Endothelial cell of umbilical vein (primary cell): ENCODE data around the gene LRCH1. TPM values are rescaled to one million over a fixed set of nuclear protein-coding genes. Genes with fewer than 3 reads are reported as not detected.

Experiments
- BruUV-seq: library from RNA; stranded (reverse); fragments of 400-500 nt; replicated peaks from 2 replicates; lab custom pipeline; 2021; lab: Mats Ljungman, UMichigan
- CTCF ChIA-PET: fragments of 300-600, 350-600 bp; sonication (Branson Sonifier 250); formaldehyde crosslinking; loops from one replicate; lab custom pipeline; 2021; ENCODE audit warnings: antibody characterized with exemption, inconsistent platforms; lab: Charles Lee
- POLR2A ChIA-PET: fragments of 300-600, 350-600 bp; sonication (Branson Sonifier 250); formaldehyde crosslinking; loops from one replicate; lab custom pipeline; 2021; ENCODE audit warnings: antibody characterized with exemption, inconsistent platforms; lab: Charles Lee
- DNase-seq: peaks from one replicate; pipeline ENCODE4 v3.0.0-alpha.2; 2011; ENCODE audit warnings: low read depth, low spot score
- FAIRE-seq: peaks from 2 replicates; lab custom pipeline; 2011; peaks lifted over from hg19 to GRCh38; lab: Jason Lieb, UNC
- H2AFZ ChIP-seq: 2 replicates; pipeline ENCODE4 v1.6.0; 2012; ENCODE audit warnings: low read depth, low read length, control low read depth, inconsistent platforms
- H3K27ac ChIP-seq: 2 replicates; pipeline ENCODE4 v1.5.1; 2011; ENCODE audit warnings: low read depth, mild to moderate bottlenecking, control low read depth, low read length, moderate library complexity; ENCODE audit not compliant: insufficient read depth
- H3K27me3 ChIP-seq, 2 experiments: 2 replicates each; pipeline versions ENCODE4 v1.6.0 to v1.6.1; 2011; ENCODE audit warnings: low read length in 2 of 2, mixed read lengths in 1 of 2; ENCODE audit not compliant: control insufficient read depth in 2 of 2, insufficient read depth in 2 of 2
- H3K36me3 ChIP-seq, 2 experiments: 2 replicates in 1 of 2; 3 replicates in 1 of 2; pipeline ENCODE4 v1.5.1; 2011; ENCODE audit warnings: low read length in 2 of 2, mild to moderate bottlenecking in 1 of 2, moderate library complexity in 1 of 2; ENCODE audit not compliant: control insufficient read depth in 2 of 2, insufficient read depth in 2 of 2; ENCODE audit errors: extremely low read depth in 1 of 2
- H3K4me1 ChIP-seq: 3 replicates; pipeline ENCODE4 v1.5.1; 2011; ENCODE audit warnings: mild to moderate bottlenecking, low read length; ENCODE audit not compliant: control insufficient read depth, insufficient read depth; ENCODE audit errors: extremely low read depth
- H3K4me2 ChIP-seq: 2 replicates; pipeline ENCODE4 v1.6.1; 2011; ENCODE audit warnings: low read length, control low read depth, mixed read lengths; ENCODE audit not compliant: insufficient read depth
- H3K4me3 ChIP-seq, 3 experiments: fragments of 200-600 bp in 1 of 3; sonication (generic), shearing (Covaris generic) in 1 of 3; replicated peaks in 1 of 3; 2 replicates each; pipeline ENCODE4 v1.5.1; 2011 to 2016; ENCODE audit warnings: control low read depth in 3 of 3, low read length in 3 of 3, mild to moderate bottlenecking in 2 of 3, inconsistent platforms in 1 of 3, low read depth in 1 of 3, moderate library complexity in 1 of 3; ENCODE audit not compliant: insufficient read depth in 1 of 3
- H3K79me2 ChIP-seq: 2 replicates; pipeline ENCODE4 v1.6.0; 2012; ENCODE audit warnings: low read length, inconsistent platforms; ENCODE audit not compliant: control insufficient read depth, insufficient read depth
- H3K9ac ChIP-seq: replicated peaks from 2 replicates; pipeline ENCODE3; 2011; ENCODE audit warnings: low read length, control low read depth; ENCODE audit not compliant: insufficient read depth; ENCODE audit errors: extremely low read depth
- H3K9me1 ChIP-seq: replicated peaks from 3 replicates; pipeline ENCODE4 v1.6.0; 2011; ENCODE audit warnings: mild to moderate bottlenecking, low read length; ENCODE audit not compliant: control insufficient read depth, insufficient read depth; ENCODE audit errors: extremely low read depth
- H3K9me3 ChIP-seq: replicated peaks from 2 replicates; pipeline ENCODE4 v1.5.1; 2012; ENCODE audit warnings: low read length, inconsistent platforms; ENCODE audit not compliant: control insufficient read depth, insufficient read depth
- H4K20me1 ChIP-seq: replicated peaks from 2 replicates; pipeline ENCODE3; 2011; ENCODE audit warnings: mild to moderate bottlenecking, low read length; ENCODE audit not compliant: control insufficient read depth, insufficient read depth; ENCODE audit errors: extremely low read depth
- EZH2 ChIP-seq: IDR thresholded peaks from 2 replicates; pipeline ENCODE4 v1.6.1; 2012; ENCODE audit warnings: borderline replicate concordance, low read depth, mild to moderate bottlenecking, moderate library complexity, low read length, inconsistent platforms; ENCODE audit not compliant: severe bottlenecking
- FOS ChIP-seq: IDR thresholded peaks from 2 replicates; pipeline ENCODE4 v1.6.1; 2011; ENCODE audit warnings: mild to moderate bottlenecking, low read length, moderate library complexity, borderline replicate concordance; ENCODE audit not compliant: insufficient read depth
- GATA2 ChIP-seq: IDR thresholded peaks from 2 replicates; pipeline ENCODE4 v1.7.0; 2011; ENCODE audit warnings: low read depth, mild to moderate bottlenecking, moderate library complexity, mixed read lengths, low read length; ENCODE audit not compliant: insufficient read length, insufficient read depth
- JUN ChIP-seq: IDR thresholded peaks from 2 replicates; pipeline ENCODE4 v1.6.1; 2011; ENCODE audit warnings: borderline replicate concordance, low read depth; ENCODE audit not compliant: insufficient read length, insufficient read depth
- MYC ChIP-seq: IDR thresholded peaks from one replicate; pipeline ENCODE4 v1.6.1; 2011; ENCODE audit warnings: mild to moderate bottlenecking, low read depth, low read length
- POLR2A ChIP-seq: IDR thresholded peaks from 2 replicates; pipeline ENCODE4 v1.6.1; 2012; ENCODE audit warnings: low read depth, mild to moderate bottlenecking, control low read depth, low read length
- POLR2AphosphoS5 ChIP-seq: IDR thresholded peaks from 2 replicates; pipeline ENCODE4 v1.6.1; 2012; ENCODE audit warnings: low read depth, mild to moderate bottlenecking, control low read depth, low read length, moderate library complexity; ENCODE audit not compliant: insufficient read depth
- dilution Hi-C: fragments of 300-500 bp; cut with MboI; formaldehyde crosslinking; loops from one replicate; pipeline ENCODE4 v1.15.0; 2019; ENCODE audit warnings: low sequenced_read_pairs; ENCODE audit not compliant: extremely low pct_ligation_motif_present
- intact Hi-C: fragments of 100-400 bp; cut with micrococcal nuclease; formaldehyde crosslinking; loops from one replicate; pipeline ENCODE4 v1.10.0; 2022
- polyA plus RNA-seq, 4 experiments: library from polyadenylated mRNA; depleted of rRNA in 3 of 4; stranded (reverse) in 3 of 4; unstranded in 1 of 4; fragments of >200 nt; gene quantifications; 2 replicates each; pipeline versions ENCODE4 v1.2.1 to v1.2.3, GENCODE V29; 2011 to 2012; ENCODE audit warnings: missing spikeins in 1 of 4
- total RNA-seq: library from RNA; stranded (reverse); gene quantifications from 2 replicates; pipeline ENCODE4 v1.2.3, GENCODE V29; 2021
- TF ChIP-seq, protein P1 (sequence below): IDR thresholded peaks from 2 replicates; pipeline ENCODE4 v1.6.1; 2011; ENCODE audit not compliant: insufficient read depth, insufficient read length
- TF ChIP-seq, protein P2 (sequence below), 2 donors: IDR thresholded peaks; 1 replicate in 1 of 2; 2 replicates in 1 of 2; pipeline ENCODE4 v1.5.1; 2011; ENCODE audit warnings: low read length in 2 of 2, mild to moderate bottlenecking in 2 of 2, moderate library complexity in 2 of 2, control low read depth in 1 of 2, inconsistent platforms in 1 of 2, low read depth in 1 of 2; ENCODE audit not compliant: insufficient read depth in 1 of 2; ENCODE audit errors: extremely low read depth in 1 of 2

LRCH1 gene
- total and polyA plus RNA-seq, 2 donors (not counting 3 experiments of a cell fraction or from before 2014, with no cell fraction given), result 5.4 to 16.5 TPM

DNA sequence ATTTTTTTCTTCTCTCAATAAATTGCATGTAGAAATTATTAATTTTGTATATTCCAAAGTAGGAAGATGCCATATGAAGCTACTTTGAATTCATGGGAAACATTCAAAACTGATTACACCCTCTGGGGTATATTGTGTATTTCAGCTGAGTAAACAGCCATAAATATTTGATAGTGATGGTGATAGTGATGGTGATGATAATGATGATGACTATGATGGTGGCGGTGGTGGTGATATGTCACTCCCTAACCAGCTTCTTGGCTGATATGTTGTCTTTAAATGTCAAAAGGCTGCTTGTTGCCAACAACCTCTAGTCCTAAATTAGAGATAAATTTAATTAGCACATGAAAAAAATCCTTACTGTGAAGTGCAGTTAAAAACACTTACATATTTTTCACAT lies 102.0 kb downstream of the LRCH1 start:
- no peak for TF ChIP-seq EZH2
- TF ChIP-seq POLR2AphosphoS5, result no peak
- no peak for TF ChIP-seq POLR2A
- TF ChIP-seq JUN, result no peak
- H3K4me2 ChIP-seq, result peak overlapping the region; percentile 95
- dilution Hi-C loops, result no loop called here

DNA sequence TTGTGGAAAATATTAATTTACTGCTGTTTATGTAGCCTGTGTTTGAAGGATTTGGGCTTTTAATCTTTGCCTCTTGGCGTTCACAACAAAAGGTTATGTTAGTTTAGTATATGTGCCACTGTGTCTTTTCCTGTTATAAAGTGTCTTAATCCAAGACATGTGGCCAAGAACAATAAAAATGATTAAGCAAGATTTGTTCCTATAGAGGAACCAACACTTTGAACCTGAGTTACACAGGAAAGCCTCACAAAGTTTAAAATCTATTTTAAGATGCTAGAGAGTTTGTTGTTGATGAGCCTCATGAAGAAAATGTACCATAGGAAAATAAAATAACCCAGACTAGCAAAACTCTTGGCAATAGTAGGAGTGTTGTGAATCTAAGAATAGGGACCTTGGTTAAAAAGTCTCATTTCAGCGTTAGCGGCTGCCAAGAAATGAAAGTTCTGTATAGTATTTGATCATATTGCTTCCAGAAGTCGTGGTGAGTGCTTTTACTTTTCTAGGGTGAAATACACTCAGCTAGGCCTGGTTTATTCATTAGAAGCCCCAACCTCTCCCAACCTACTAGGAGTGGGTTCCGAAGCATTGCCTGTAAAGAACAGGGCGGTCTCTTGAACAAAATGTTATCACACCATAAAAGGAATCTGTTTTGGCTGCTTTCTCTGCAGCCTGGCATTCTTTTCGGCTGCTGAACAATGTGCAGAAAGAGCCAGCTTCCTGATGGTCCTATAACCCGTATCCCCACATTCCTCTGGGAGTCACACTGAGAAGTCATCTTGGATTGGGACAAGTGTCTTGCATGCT lies 102.6 kb downstream of the LRCH1 start:
- peak overlapping the region in 2 of 3 experiments; percentile 9 to 51 for H3K4me3 ChIP-seq
- no peaks in the 10 kb centered on the region for H3K9me1 ChIP-seq
- TSS peak; percentile 79 for BruUV-seq
- no peaks in the 10 kb centered on the region for H3K27me3 ChIP-seq
- peaks cover 9% of the 10 kb centered on the region for H3K79me2 ChIP-seq
- H4K20me1 ChIP-seq, result no peaks in the 10 kb centered on the region
- no peaks in the 10 kb centered on the region for H3K9me3 ChIP-seq
- FAIRE-seq, result peak; percentile 85
- H3K4me2 ChIP-seq, result peak overlapping the region; percentile 95
- no peaks in the 10 kb centered on the region for H3K36me3 ChIP-seq
- dilution Hi-C loops (no loop called here), intact Hi-C loops (loop anchor here (1.0 to 2.0 kb wide), 3 partner anchors 8 to 101 kb away; no protein-coding TSS in a partner anchor)
- peak overlapping the region; percentile 86 for H3K27ac ChIP-seq
- DNase-seq, result peak; percentile 86
- ChIA-PET CTCF (interaction anchor here (0.9 to 1.3 kb wide), 7 partner anchors 8 to 103 kb away, joined by 3 to 6 read pairs (median 3); partner anchors contain the start of gene LRCH1), POLR2A (no interaction called here)
- TF ChIP-seq, protein P1, sequence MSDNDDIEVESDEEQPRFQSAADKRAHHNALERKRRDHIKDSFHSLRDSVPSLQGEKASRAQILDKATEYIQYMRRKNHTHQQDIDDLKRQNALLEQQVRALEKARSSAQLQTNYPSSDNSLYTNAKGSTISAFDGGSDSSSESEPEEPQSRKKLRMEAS, result no peak
- TF ChIP-seq MYC (no peak), POLR2A (no peak), GATA2 (no peak), JUN (no peak), POLR2AphosphoS5 (no peak), EZH2 (no peak), FOS (no peak)
- TF ChIP-seq, protein P2, sequence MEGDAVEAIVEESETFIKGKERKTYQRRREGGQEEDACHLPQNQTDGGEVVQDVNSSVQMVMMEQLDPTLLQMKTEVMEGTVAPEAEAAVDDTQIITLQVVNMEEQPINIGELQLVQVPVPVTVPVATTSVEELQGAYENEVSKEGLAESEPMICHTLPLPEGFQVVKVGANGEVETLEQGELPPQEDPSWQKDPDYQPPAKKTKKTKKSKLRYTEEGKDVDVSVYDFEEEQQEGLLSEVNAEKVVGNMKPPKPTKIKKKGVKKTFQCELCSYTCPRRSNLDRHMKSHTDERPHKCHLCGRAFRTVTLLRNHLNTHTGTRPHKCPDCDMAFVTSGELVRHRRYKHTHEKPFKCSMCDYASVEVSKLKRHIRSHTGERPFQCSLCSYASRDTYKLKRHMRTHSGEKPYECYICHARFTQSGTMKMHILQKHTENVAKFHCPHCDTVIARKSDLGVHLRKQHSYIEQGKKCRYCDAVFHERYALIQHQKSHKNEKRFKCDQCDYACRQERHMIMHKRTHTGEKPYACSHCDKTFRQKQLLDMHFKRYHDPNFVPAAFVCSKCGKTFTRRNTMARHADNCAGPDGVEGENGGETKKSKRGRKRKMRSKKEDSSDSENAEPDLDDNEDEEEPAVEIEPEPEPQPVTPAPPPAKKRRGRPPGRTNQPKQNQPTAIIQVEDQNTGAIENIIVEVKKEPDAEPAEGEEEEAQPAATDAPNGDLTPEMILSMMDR (IDR thresholded peaks at IDR 0.05; ENCODE audit: extremely low read depth in 1 of 2, insufficient read depth in 1 of 2, low read depth in 1 of 2, low read length in 2 of 2), result no peak
- H2AFZ ChIP-seq, result no peak overlapping the region
- H3K9ac ChIP-seq, result peak overlapping the region; percentile 80
- H3K4me1 ChIP-seq, result peaks cover 35% of the 10 kb centered on the region

More for the DNA sequence above, 102.0 kb downstream of the LRCH1 start:
- peak overlapping the region; percentile 86 for H3K27ac ChIP-seq
- H3K79me2 ChIP-seq, result peaks cover 7% of the 10 kb centered on the region
- H3K9me1 ChIP-seq, result no peaks in the 10 kb centered on the region
- no peak overlapping the region for H2AFZ ChIP-seq
- no peaks in the 10 kb centered on the region for H3K9me3 ChIP-seq
- no peaks in the 10 kb centered on the region for H4K20me1 ChIP-seq
- H3K36me3 ChIP-seq, result no peaks in the 10 kb centered on the region
- FAIRE-seq, result no peak
- H3K9ac ChIP-seq, result peak overlapping the region; percentile 80
- peak overlapping the region in 1 of 3 experiments; percentile 51 for H3K4me3 ChIP-seq
- CTCF ChIA-PET, result interaction anchor here (0.9 to 1.3 kb wide), 5 partner anchors 9 to 103 kb away, joined by 3 to 7 read pairs (median 3); partner anchors contain the start of gene LRCH1
- POLR2A ChIA-PET, result no interaction called here
- no TSS peak for BruUV-seq
- peaks cover 35% of the 10 kb centered on the region for H3K4me1 ChIP-seq
- no peak for DNase-seq
- intact Hi-C loops, result loop anchor here (1.0 to 2.0 kb wide), 3 partner anchors 8 to 101 kb away; no protein-coding TSS in a partner anchor
- H3K27me3 ChIP-seq, result no peaks in the 10 kb centered on the region
